ENCODE data around the gene NPAS2. TPM values are rescaled to one million over a fixed set of nuclear protein-coding genes. Genes with fewer than 3 reads are reported as not detected.

NPAS2 gene
- total RNA-seq, 3 donors from 2014 or later = 6.2 to 42.3 (median 22.5) TPM

- H3K9me3 ChIP-seq = no peaks in the 10 kb centered on the region
- no peaks in the 10 kb centered on the region for H3K4me1 ChIP-seq
- H3K36me3 ChIP-seq = no peaks in the 10 kb centered on the region
- H3K27ac ChIP-seq = no peak overlapping the region
- TF ChIP-seq POLR2AphosphoS5 (IDR thresholded peaks at IDR 0.05) = no peak
- no peak for TF ChIP-seq POLR2A (IDR thresholded peaks at IDR 0.05)
- TF ChIP-seq CTCF (IDR thresholded peaks at IDR 0.05) = no peak
- H3K27me3 ChIP-seq = no peaks in the 10 kb centered on the region
- DNase-seq (ENCODE audit: low spot score in 2 of 2) = no peak
- no peak overlapping the region for H3K4me3 ChIP-seq
- intact Hi-C loops (cut with DNase I; ENCODE audit: low total_unique reads) = no loop called here
These were observed 202.3 kb downstream of the NPAS2 start for GRCh38 chr2:101022221-101022620.

- no peak for TF ChIP-seq POLR2AphosphoS5 (IDR thresholded peaks at IDR 0.05)
- no peak for TF ChIP-seq POLR2A (IDR thresholded peaks at IDR 0.05)
- Histone ChIP-seq H3K9me3 (no peaks in the 10 kb centered on the region), H3K36me3 (no peaks in the 10 kb centered on the region), H3K27me3 (no peaks in the 10 kb centered on the region), H3K4me3 (no peak overlapping the region), H3K27ac (no peak overlapping the region), H3K4me1 (no peaks in the 10 kb centered on the region)
- intact Hi-C loops (cut with DNase I; ENCODE audit: low total_unique reads) = no loop called here
- DNase-seq (ENCODE audit: low spot score in 2 of 2) = no peak
These were observed 203.6 kb downstream of the NPAS2 start for GRCh38 chr2:101023327-101024107.

- intact Hi-C loops (cut with DNase I; ENCODE audit: low total_unique reads) = no loop called here
- Histone ChIP-seq H3K9me3 (no peaks in the 10 kb centered on the region), H3K36me3 (no peaks in the 10 kb centered on the region), H3K4me1 (no peaks in the 10 kb centered on the region), H3K27ac (no peak overlapping the region), H3K27me3 (no peaks in the 10 kb centered on the region), H3K4me3 (no peak overlapping the region)
- DNase-seq (ENCODE audit: low spot score in 2 of 2) = no peak
- TF ChIP-seq POLR2A (IDR thresholded peaks at IDR 0.05) = no peak
- no peak for TF ChIP-seq CTCF (IDR thresholded peaks at IDR 0.05)
- TF ChIP-seq POLR2AphosphoS5 (IDR thresholded peaks at IDR 0.05) = no peak
These were observed 205.6 kb downstream of the NPAS2 start for GRCh38 chr2:101025561-101025960.

- Histone ChIP-seq H3K27me3 (no peaks in the 10 kb centered on the region), H3K4me3 (no peak overlapping the region), H3K27ac (no peak overlapping the region), H3K36me3 (no peaks in the 10 kb centered on the region), H3K4me1 (no peaks in the 10 kb centered on the region), H3K9me3 (no peaks in the 10 kb centered on the region)
- no peak for DNase-seq (ENCODE audit: low spot score in 2 of 2)
- intact Hi-C loops (cut with DNase I; ENCODE audit: low total_unique reads) = no loop called here
- TF ChIP-seq POLR2AphosphoS5 (IDR thresholded peaks at IDR 0.05) (no peak), POLR2A (IDR thresholded peaks at IDR 0.05) (no peak), CTCF (IDR thresholded peaks at IDR 0.05) (no peak)
These were observed 206.3 kb downstream of the NPAS2 start for GRCh38 chr2:101026253-101026701.

- Histone ChIP-seq H3K4me1 (no peaks in the 10 kb centered on the region), H3K9me3 (no peaks in the 10 kb centered on the region), H3K27ac (no peak overlapping the region), H3K27me3 (no peaks in the 10 kb centered on the region), H3K4me3 (no peak overlapping the region), H3K36me3 (no peaks in the 10 kb centered on the region)
- TF ChIP-seq POLR2AphosphoS5 (IDR thresholded peaks at IDR 0.05) = no peak
- DNase-seq (ENCODE audit: low spot score in 2 of 2) = no peak
- intact Hi-C loops (cut with DNase I; ENCODE audit: low total_unique reads) = no loop called here
These were observed 207.1 kb downstream of the NPAS2 start for GRCh38 chr2:101026923-101027469.

DNA sequence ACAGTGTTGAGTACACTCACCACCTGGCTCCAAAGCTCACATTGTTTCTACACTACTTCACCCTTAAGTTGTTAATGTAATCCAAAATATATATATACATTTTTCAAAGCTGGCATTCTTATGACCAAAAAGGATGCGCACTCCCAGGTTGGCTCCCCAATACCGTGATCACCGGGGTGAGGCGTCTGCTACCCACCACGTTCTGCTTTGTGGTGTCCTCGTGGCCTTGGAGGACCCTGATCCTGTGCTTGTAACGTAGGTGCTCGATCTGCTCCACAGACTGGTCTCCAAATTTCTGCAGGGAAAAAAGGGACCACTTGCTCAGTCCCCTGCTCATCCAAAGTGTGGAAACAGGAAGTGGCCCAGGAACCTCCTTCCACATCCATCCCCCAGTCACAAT, 207.9 kb downstream of the NPAS2 start:
- Histone ChIP-seq H3K4me3 (no peak overlapping the region), H3K9me3 (no peaks in the 10 kb centered on the region), H3K36me3 (no peaks in the 10 kb centered on the region)

More for the DNA sequence above, 207.9 kb downstream of the NPAS2 start:
- intact Hi-C loops (cut with DNase I; ENCODE audit: low total_unique reads) = no loop called here
- TF ChIP-seq CTCF (IDR thresholded peaks at IDR 0.05) (no peak), POLR2AphosphoS5 (IDR thresholded peaks at IDR 0.05) (no peak), POLR2A (IDR thresholded peaks at IDR 0.05) (no peak)
- H3K27ac ChIP-seq = no peak overlapping the region
- H3K27me3 ChIP-seq = no peaks in the 10 kb centered on the region
- H3K4me1 ChIP-seq = no peaks in the 10 kb centered on the region
- no peak for DNase-seq (ENCODE audit: low spot score in 2 of 2)

Data from breast epithelium (tissue), 4 donors.